ENCODE results near the gene RAB31. TPM values are rescaled to one million over a fixed set of nuclear protein-coding genes. Genes with fewer than 3 reads are reported as not detected.

RAB31 gene
- total RNA-seq, 2 donors from 2014 or later, result 1.7 to 6.9 TPM

GRCh38 chr18:9683418-9684396 lies 24.4 kb upstream of the RAB31 start:
- no peak for ATAC-seq
- DNase-seq (ENCODE audit: low spot score), result no peak
- Mint-ChIP-seq H3K27ac (no peak overlapping the region), H3K4me3 (no peak overlapping the region), H3K36me3 (no peaks in the 10 kb centered on the region), H3K27me3 (peaks cover 12 to 17% of the 10 kb centered on the region in 2 donors), H3K9me3 (no peaks in the 10 kb centered on the region), H3K4me1 (ENCODE audit: low read depth in 2 of 2) (peaks cover 0 to 4% of the 10 kb centered on the region in 2 donors)

DNA sequence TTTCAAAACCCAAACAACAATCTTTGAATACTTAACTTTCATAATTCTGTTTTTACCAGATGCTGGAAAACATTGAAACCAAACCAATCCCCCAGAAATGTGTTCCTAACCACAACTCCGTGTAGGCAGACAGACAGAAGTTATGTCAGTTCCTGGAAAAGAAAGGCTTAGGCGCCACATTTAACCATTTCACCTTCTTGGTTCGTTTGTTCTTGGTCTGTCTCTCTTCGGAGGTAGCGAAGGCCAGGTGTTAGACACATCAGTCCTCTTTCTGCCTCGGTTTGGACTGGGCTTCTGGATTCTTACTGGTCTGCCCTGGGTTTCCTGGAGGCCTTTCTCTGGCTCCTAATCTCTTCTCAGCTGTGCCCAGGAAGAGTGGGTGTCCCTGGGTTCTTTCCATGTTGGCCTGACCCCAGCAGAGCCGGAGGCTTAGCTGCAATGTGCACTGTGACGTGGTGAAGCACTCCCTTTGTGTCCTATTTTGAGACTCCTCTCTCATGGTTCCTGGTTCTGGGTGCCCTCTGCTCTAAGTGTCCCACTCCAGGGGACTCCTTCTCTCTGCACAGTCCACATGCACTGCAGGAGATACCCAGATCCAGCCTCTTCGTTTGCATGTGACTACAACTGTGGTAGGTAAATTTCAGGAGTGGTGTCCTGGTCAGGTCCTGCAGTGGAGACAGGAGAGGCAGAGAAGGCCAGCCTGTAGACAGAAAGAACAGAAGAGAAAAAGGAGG lies 23.1 kb upstream of the RAB31 start:
- ATAC-seq (no peak), DNase-seq (ENCODE audit: low spot score) (no peak)
- Mint-ChIP-seq H3K27ac (no peak overlapping the region), H3K36me3 (no peaks in the 10 kb centered on the region), H3K4me3 (no peak overlapping the region), H3K4me1 (ENCODE audit: low read depth in 2 of 2) (peaks cover 0 to 4% of the 10 kb centered on the region in 2 donors), H3K27me3 (peaks cover 12 to 17% of the 10 kb centered on the region in 2 donors), H3K9me3 (no peaks in the 10 kb centered on the region)

DNA sequence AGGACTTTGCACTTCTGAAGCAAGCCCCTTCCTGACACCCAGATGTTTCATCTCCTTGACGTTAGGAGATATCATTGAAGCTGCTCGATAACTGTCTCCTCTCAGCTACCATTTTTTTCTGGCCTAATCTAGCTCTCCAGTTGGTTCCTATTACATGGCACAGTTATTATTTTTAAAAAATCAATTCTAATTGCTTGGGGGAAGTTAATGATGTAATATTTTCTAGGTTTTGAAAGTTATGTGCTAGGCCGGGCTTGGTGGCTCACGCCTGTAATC lies 22.5 kb upstream of the RAB31 start:
- Mint-ChIP-seq H3K4me3 (no peak overlapping the region), H3K36me3 (no peaks in the 10 kb centered on the region), H3K27ac (no peak overlapping the region), H3K27me3 (peaks cover 12 to 17% of the 10 kb centered on the region in 2 donors), H3K4me1 (ENCODE audit: low read depth in 2 of 2) (peaks cover 0 to 4% of the 10 kb centered on the region in 2 donors), H3K9me3 (no peaks in the 10 kb centered on the region)
- DNase-seq (ENCODE audit: low spot score) (no peak), ATAC-seq (no peak)

- no peak for ATAC-seq
- no peaks in the 10 kb centered on the region for H3K36me3 Mint-ChIP-seq
- H3K27me3 Mint-ChIP-seq, result peaks cover 5 to 13% of the 10 kb centered on the region in 2 donors
- DNase-seq (ENCODE audit: low spot score), result no peak
- H3K4me1 Mint-ChIP-seq (ENCODE audit: low read depth in 2 of 2), result peaks cover 0 to 4% of the 10 kb centered on the region in 2 donors
- H3K9me3 Mint-ChIP-seq, result no peaks in the 10 kb centered on the region
- H3K4me3 Mint-ChIP-seq, result no peak overlapping the region
- H3K27ac Mint-ChIP-seq, result no peak overlapping the region
Observed at GRCh38 chr18:9688036-9688741, 19.9 kb upstream of the RAB31 start.

DNA sequence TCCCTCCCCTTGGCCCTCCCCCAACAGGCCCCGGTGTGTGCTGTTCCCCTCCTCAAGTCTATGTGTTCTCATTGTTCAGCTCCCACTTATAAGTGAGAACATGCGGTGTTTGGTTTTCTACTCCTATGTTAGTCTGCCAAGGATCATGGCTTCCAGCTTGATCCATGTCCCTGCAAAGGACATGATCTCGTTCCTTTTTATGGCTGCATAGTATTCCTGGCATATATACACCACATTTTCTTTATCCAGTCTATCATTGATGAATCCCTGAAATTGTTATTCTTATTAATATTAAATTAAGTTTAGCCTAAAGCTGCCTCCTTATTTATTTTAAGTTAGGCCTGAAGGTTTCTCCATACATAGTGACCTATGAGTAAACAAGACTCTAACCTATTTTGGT lies 18.8 kb upstream of the RAB31 start:
- no peak overlapping the region for H3K27ac Mint-ChIP-seq
- no peak for ATAC-seq
- no peak overlapping the region for H3K4me3 Mint-ChIP-seq
- H3K9me3 Mint-ChIP-seq, result no peaks in the 10 kb centered on the region
- no peak for DNase-seq (ENCODE audit: low spot score)
- H3K4me1 Mint-ChIP-seq (ENCODE audit: low read depth in 2 of 2), result peaks cover 0 to 4% of the 10 kb centered on the region in 2 donors
- H3K27me3 Mint-ChIP-seq, result peaks cover under 1 to 11% of the 10 kb centered on the region in 2 donors
- H3K36me3 Mint-ChIP-seq, result no peaks in the 10 kb centered on the region

- no peak overlapping the region for H3K27ac Mint-ChIP-seq
- H3K27me3 Mint-ChIP-seq, result peaks cover 0 to 6% of the 10 kb centered on the region in 2 donors
- no peaks in the 10 kb centered on the region for H3K36me3 Mint-ChIP-seq
- H3K4me1 Mint-ChIP-seq (ENCODE audit: low read depth in 2 of 2), result peaks cover 6% of the 10 kb centered on the region in 2 donors
- no peak overlapping the region for H3K4me3 Mint-ChIP-seq
- ATAC-seq (no peak), DNase-seq (ENCODE audit: low spot score) (no peak)
- H3K9me3 Mint-ChIP-seq, result no peaks in the 10 kb centered on the region
Observed at GRCh38 chr18:9690418-9691188, 17.5 kb upstream of the RAB31 start.

DNA sequence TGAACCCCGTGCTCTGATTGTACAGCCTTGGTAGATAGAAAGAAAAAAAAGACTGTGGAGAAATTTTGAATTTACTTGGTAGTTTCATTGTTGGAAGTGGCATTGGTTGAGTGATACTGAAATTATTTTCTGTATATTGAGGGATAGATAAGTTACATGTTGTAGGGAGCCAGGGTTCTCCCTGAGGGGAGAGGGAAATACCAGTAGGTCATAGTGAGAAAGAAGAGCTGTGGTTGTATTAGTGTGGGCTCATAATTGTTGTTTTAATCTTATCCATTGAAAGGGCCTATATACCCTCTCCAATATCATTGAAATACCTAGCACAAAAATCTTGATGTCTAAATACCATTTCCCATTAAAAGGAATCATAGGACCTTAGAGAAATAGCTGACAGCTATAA lies 16.9 kb upstream of the RAB31 start:
- DNase-seq (ENCODE audit: low spot score) (no peak), ATAC-seq (no peak)
- Mint-ChIP-seq H3K4me1 (ENCODE audit: low read depth in 2 of 2) (peaks cover 12 to 13% of the 10 kb centered on the region in 2 donors), H3K27me3 (peaks cover 0 to 8% of the 10 kb centered on the region in 2 donors), H3K36me3 (no peaks in the 10 kb centered on the region), H3K9me3 (no peaks in the 10 kb centered on the region), H3K27ac (no peak overlapping the region), H3K4me3 (no peak overlapping the region)

GRCh38 chr18:9694174-9694573 lies 13.9 kb upstream of the RAB31 start:
- no peak overlapping the region for H3K4me3 Mint-ChIP-seq
- ATAC-seq (no peak), DNase-seq (ENCODE audit: low spot score) (no peak)
- H3K27me3 Mint-ChIP-seq, result peaks cover 0 to 13% of the 10 kb centered on the region in 2 donors
- peaks cover 19 to 20% of the 10 kb centered on the region in 2 donors for H3K4me1 Mint-ChIP-seq (ENCODE audit: low read depth in 2 of 2)
- H3K27ac Mint-ChIP-seq, result no peak overlapping the region
- no peaks in the 10 kb centered on the region for H3K36me3 Mint-ChIP-seq
- no peaks in the 10 kb centered on the region for H3K9me3 Mint-ChIP-seq

- Mint-ChIP-seq H3K36me3 (no peaks in the 10 kb centered on the region), H3K27me3 (peaks cover 0 to 13% of the 10 kb centered on the region in 2 donors), H3K27ac (no peak overlapping the region), H3K4me3 (no peak overlapping the region), H3K9me3 (no peaks in the 10 kb centered on the region), H3K4me1 (ENCODE audit: low read depth in 2 of 2) (peaks cover 19 to 20% of the 10 kb centered on the region in 2 donors)
- DNase-seq (ENCODE audit: low spot score), result no peak
- no peak for ATAC-seq
Observed at GRCh38 chr18:9694952-9695495, 13.1 kb upstream of the RAB31 start.

GRCh38 chr18:9695605-9696004 lies 12.5 kb upstream of the RAB31 start:
- Mint-ChIP-seq H3K4me3 (peak overlapping the region; percentile 32), H3K36me3 (no peaks in the 10 kb centered on the region), H3K27me3 (peaks cover 0 to 13% of the 10 kb centered on the region in 2 donors), H3K4me1 (ENCODE audit: low read depth in 2 of 2) (peaks cover 19 to 20% of the 10 kb centered on the region in 2 donors), H3K9me3 (no peaks in the 10 kb centered on the region), H3K27ac (no peak overlapping the region)
- ATAC-seq (no peak), DNase-seq (ENCODE audit: low spot score) (no peak)

DNA sequence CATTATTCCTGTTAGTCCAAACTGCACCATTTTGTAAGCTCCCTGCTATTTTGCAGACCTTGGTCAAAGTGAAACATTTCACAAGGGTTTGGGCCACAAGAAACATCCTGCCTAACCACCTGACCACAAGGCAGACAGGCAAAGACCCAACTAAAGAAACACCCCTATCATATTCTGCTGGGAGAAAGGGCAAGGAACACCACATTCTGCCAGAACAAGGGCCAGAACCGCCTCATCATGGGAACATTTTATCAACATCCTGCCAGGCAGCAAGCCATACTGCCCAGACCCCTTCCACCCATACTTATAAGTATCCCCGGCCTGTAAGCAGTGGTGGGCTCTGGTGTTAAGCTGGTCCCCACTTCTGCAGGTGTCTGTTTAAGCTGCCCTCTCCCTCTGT lies 12.0 kb upstream of the RAB31 start:
- no peaks in the 10 kb centered on the region for H3K36me3 Mint-ChIP-seq
- peaks cover 19 to 20% of the 10 kb centered on the region in 2 donors for H3K4me1 Mint-ChIP-seq (ENCODE audit: low read depth in 2 of 2)
- ATAC-seq, result peak; percentile 66 to 73
- H3K27me3 Mint-ChIP-seq, result peaks cover 0 to 13% of the 10 kb centered on the region in 2 donors
- H3K27ac Mint-ChIP-seq, result peak overlapping the region in 1 of 2 donors; percentile 9
- DNase-seq (ENCODE audit: low spot score), result no peak
- peak overlapping the region; percentile 32 for H3K4me3 Mint-ChIP-seq
- no peaks in the 10 kb centered on the region for H3K9me3 Mint-ChIP-seq

DNA sequence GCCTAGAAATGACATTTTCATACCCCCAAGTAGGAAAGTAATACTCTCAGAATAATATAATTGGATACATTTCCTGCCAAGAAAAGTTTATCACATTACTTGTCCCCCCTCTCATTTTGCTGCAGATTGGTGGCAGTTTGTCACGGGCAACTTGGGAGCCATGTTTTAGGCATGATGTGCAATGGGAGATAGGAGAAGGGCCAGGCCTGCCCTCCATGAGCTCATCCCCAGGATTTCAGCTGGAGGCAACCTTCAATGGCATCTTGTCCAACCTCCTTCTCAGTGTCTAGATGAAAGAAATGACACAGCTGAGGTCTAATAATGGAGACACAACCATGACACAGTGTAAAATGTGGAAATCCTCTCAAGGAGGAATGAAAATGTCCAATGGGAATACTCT lies 11.4 kb upstream of the RAB31 start:
- Mint-ChIP-seq H3K27me3 (peaks cover 0 to 13% of the 10 kb centered on the region in 2 donors), H3K4me1 (ENCODE audit: low read depth in 2 of 2) (peaks cover 19 to 20% of the 10 kb centered on the region in 2 donors), H3K27ac (peak overlapping the region in 1 of 2 donors; percentile 9), H3K9me3 (no peaks in the 10 kb centered on the region), H3K36me3 (no peaks in the 10 kb centered on the region), H3K4me3 (peak overlapping the region; percentile 32)
- DNase-seq (ENCODE audit: low spot score) (no peak), ATAC-seq (no peak)

- no peak for ATAC-seq
- peak overlapping the region in 1 of 2 donors; percentile 9 for H3K27ac Mint-ChIP-seq
- no peak for DNase-seq (ENCODE audit: low spot score)
- peaks cover 19 to 20% of the 10 kb centered on the region in 2 donors for H3K4me1 Mint-ChIP-seq (ENCODE audit: low read depth in 2 of 2)
- H3K4me3 Mint-ChIP-seq, result no peak overlapping the region
- H3K36me3 Mint-ChIP-seq, result no peaks in the 10 kb centered on the region
- H3K9me3 Mint-ChIP-seq, result no peaks in the 10 kb centered on the region
- H3K27me3 Mint-ChIP-seq, result peaks cover 0 to 15% of the 10 kb centered on the region in 2 donors
Observed at GRCh38 chr18:9697121-9697520, 11.0 kb upstream of the RAB31 start.

Measured in natural killer cell treated with Interleukin-12 subunit alpha and Interleukin-12 subunit beta and Interleukin-15 and Interleukin-18, amount 100 ng/mL, for 72 hours (primary cell).